Astrocyte (in vitro differentiated cells and primary cell): ENCODE data around the gene ZNF555. TPM values are rescaled to one million over a fixed set of nuclear protein-coding genes. Genes with fewer than 3 reads are reported as not detected.

ENCODE experiments used
- DNase-seq: peaks from one replicate; pipeline ENCODE4 v3.0.0-alpha.2; 2010; ENCODE audit warnings: low read depth
- FAIRE-seq: peaks from 2 replicates; lab custom pipeline; 2011; peaks lifted over from hg19 to GRCh38; lab: Jason Lieb, UNC
- H2AFZ ChIP-seq: 2 replicates; pipeline ENCODE4 v1.6.0; 2012; ENCODE audit warnings: low read depth, low read length, inconsistent platforms
- H3K27ac ChIP-seq: 2 replicates; pipeline ENCODE4 v1.5.1; 2011; ENCODE audit warnings: low read depth, low read length, inconsistent platforms
- H3K27me3 ChIP-seq: 2 replicates; pipeline ENCODE4 v1.6.0; 2011; ENCODE audit warnings: low read length, inconsistent platforms; ENCODE audit not compliant: insufficient read depth
- H3K36me3 ChIP-seq: 2 replicates; pipeline ENCODE4 v1.5.1; 2011; ENCODE audit warnings: low read length, inconsistent platforms; ENCODE audit not compliant: insufficient read depth
- H3K4me1 ChIP-seq: 2 replicates; pipeline ENCODE4 v1.5.1; 2011; ENCODE audit warnings: low read length, inconsistent platforms; ENCODE audit not compliant: insufficient read depth
- H3K4me2 ChIP-seq: 2 replicates; pipeline ENCODE4 v1.6.0; 2012; ENCODE audit warnings: low read length, inconsistent platforms
- H3K4me3 ChIP-seq: 2 replicates; pipeline ENCODE4 v1.5.1; 2011; ENCODE audit warnings: low read depth, mild to moderate bottlenecking, low read length, inconsistent platforms; ENCODE audit not compliant: insufficient read depth
- H3K79me2 ChIP-seq: 2 replicates; pipeline ENCODE4 v1.6.0; 2012; ENCODE audit warnings: mild to moderate bottlenecking, low read length, inconsistent platforms; ENCODE audit not compliant: insufficient read depth
- H3K9ac ChIP-seq: 2 replicates; pipeline ENCODE4 v1.6.0; 2012; ENCODE audit warnings: mild to moderate bottlenecking, low read length, inconsistent platforms
- H3K9me3 ChIP-seq: 2 replicates; pipeline ENCODE4 v1.5.1; 2012; ENCODE audit warnings: low read depth, mild to moderate bottlenecking, low read length, inconsistent platforms; ENCODE audit not compliant: insufficient read depth
- H4K20me1 ChIP-seq: 2 replicates; pipeline ENCODE4 v1.6.0; 2012; ENCODE audit warnings: low read length, inconsistent platforms; ENCODE audit not compliant: insufficient read depth
- H3K27ac Mint-ChIP-seq: one replicate; pipeline ENCODE4 v1.8.0; 2021; ENCODE audit warnings: mild to moderate bottlenecking, mixed read lengths; ENCODE audit not compliant: unreplicated experiment
- H3K27me3 Mint-ChIP-seq: one replicate; pipeline ENCODE4 v1.8.0; 2021; ENCODE audit warnings: low read depth, mixed read lengths; ENCODE audit not compliant: unreplicated experiment
- H3K36me3 Mint-ChIP-seq: one replicate; pipeline ENCODE4 v1.8.0; 2021; ENCODE audit warnings: low read depth, mixed read lengths; ENCODE audit not compliant: unreplicated experiment
- H3K4me1 Mint-ChIP-seq: one replicate; pipeline ENCODE4 v1.8.0; 2021; ENCODE audit warnings: low read depth, mixed read lengths; ENCODE audit not compliant: unreplicated experiment
- H3K4me3 Mint-ChIP-seq: one replicate; pipeline ENCODE4 v1.8.0; 2021; ENCODE audit warnings: mild to moderate bottlenecking, moderate library complexity, mixed read lengths; ENCODE audit not compliant: unreplicated experiment
- H3K9me3 Mint-ChIP-seq: one replicate; pipeline ENCODE4 v1.8.0; 2021; ENCODE audit warnings: mild to moderate bottlenecking, mixed read lengths; ENCODE audit not compliant: unreplicated experiment
- CTCF ChIP-seq: IDR thresholded peaks from 2 replicates; pipeline ENCODE4 v1.5.1; 2011; ENCODE audit warnings: low read depth, mild to moderate bottlenecking, inconsistent platforms, low read length, moderate library complexity; ENCODE audit not compliant: insufficient read depth
- EZH2 ChIP-seq: IDR thresholded peaks from 2 replicates; pipeline ENCODE4 v1.6.1; 2012; ENCODE audit warnings: mild to moderate bottlenecking, low read length, inconsistent platforms; ENCODE audit not compliant: insufficient read depth
- total RNA-seq: library from RNA; stranded (reverse); gene quantifications from 2 replicates; pipeline ENCODE4 v1.2.1, GENCODE V29; 2021

ZNF555 gene
- total RNA-seq, 1 donor from 2014 or later: 6.0 TPM

- H3K36me3 ChIP-seq: no peaks in the 10 kb centered on the region
- H3K27ac Mint-ChIP-seq: no peak overlapping the region
- no peak overlapping the region for H3K27ac ChIP-seq
- FAIRE-seq (no peak), DNase-seq (no peak)
- H2AFZ ChIP-seq: no peak overlapping the region
- no peak overlapping the region for H3K4me3 ChIP-seq
- no peaks in the 10 kb centered on the region for H3K27me3 ChIP-seq
- peaks cover under 1% of the 10 kb centered on the region for H3K9me3 ChIP-seq
- H4K20me1 ChIP-seq: no peaks in the 10 kb centered on the region
- no peak overlapping the region for H3K9ac ChIP-seq
- no peak overlapping the region for H3K4me2 ChIP-seq
- no peak overlapping the region for H3K4me3 Mint-ChIP-seq
- H3K4me1 ChIP-seq: no peaks in the 10 kb centered on the region
- peaks cover 50% of the 10 kb centered on the region for H3K36me3 Mint-ChIP-seq
- TF ChIP-seq EZH2 (no peak), CTCF (no peak)
- peaks cover 4% of the 10 kb centered on the region for H3K79me2 ChIP-seq
- no peaks in the 10 kb centered on the region for H3K27me3 Mint-ChIP-seq
- H3K4me1 Mint-ChIP-seq: no peaks in the 10 kb centered on the region
- H3K9me3 Mint-ChIP-seq: peaks cover 23% of the 10 kb centered on the region
These were observed 17.6 kb upstream of the ZNF555 start for GRCh38 chr19:2823646-2824045.

DNA sequence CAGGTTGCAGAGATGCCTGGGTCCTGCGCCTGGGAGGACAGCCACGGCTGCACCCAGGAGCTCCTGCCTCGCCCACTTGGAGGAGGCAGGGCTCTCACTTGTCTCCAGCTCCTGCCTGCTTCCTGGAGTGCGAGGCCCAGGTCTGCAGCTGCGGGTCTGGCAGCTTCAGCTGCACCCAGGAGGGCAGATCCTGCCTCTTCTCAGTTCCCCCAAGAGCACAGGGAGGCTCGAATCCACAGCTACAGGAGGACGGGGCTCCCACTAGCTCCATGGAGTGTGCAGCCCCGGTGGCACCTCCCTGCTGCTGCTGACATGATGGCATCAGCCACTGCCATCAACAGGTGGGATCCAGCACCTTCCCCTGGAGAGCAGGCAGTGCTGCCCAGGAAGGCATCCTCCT, 17.1 kb upstream of the ZNF555 start:
- Histone ChIP-seq H3K27me3 (no peaks in the 10 kb centered on the region), H3K27ac (no peak overlapping the region), H4K20me1 (no peaks in the 10 kb centered on the region), H3K4me3 (no peak overlapping the region), H3K4me2 (no peak overlapping the region), H2AFZ (no peak overlapping the region), H3K9me3 (peaks cover 4% of the 10 kb centered on the region), H3K4me1 (no peaks in the 10 kb centered on the region), H3K9ac (no peak overlapping the region), H3K79me2 (peaks cover 4% of the 10 kb centered on the region), H3K36me3 (no peaks in the 10 kb centered on the region)
- no peak for DNase-seq
- Mint-ChIP-seq H3K4me1 (no peaks in the 10 kb centered on the region), H3K27ac (no peak overlapping the region), H3K27me3 (no peaks in the 10 kb centered on the region), H3K36me3 (peaks cover 55% of the 10 kb centered on the region), H3K4me3 (no peak overlapping the region), H3K9me3 (peaks cover 27% of the 10 kb centered on the region)
- TF ChIP-seq CTCF (no peak), EZH2 (no peak)
- no peak for FAIRE-seq

DNA sequence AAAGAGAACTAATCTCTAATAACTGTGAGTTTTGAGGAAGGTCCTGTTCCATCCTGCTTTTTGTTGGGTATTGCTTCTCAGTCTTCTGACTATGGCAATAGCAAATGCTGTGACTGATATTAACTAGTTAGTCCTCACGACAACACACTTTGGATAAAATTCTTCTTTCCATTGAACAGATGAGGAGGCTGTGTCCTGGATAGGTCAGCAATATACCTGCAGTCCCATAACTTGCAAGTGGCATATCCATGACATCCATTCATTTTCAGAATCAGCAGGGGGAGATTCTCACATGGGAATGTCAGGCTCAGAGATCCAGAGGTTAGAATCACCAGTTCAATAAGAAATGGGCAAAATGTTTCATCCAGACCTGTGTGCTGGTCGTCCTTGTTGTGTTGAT, 14.3 kb upstream of the ZNF555 start:
- Histone ChIP-seq H3K27ac (no peak overlapping the region), H3K27me3 (no peaks in the 10 kb centered on the region), H3K9me3 (peaks cover 4% of the 10 kb centered on the region), H2AFZ (no peak overlapping the region), H3K79me2 (no peaks in the 10 kb centered on the region), H3K9ac (no peak overlapping the region), H3K36me3 (no peaks in the 10 kb centered on the region), H3K4me3 (no peak overlapping the region), H3K4me2 (no peak overlapping the region), H3K4me1 (no peaks in the 10 kb centered on the region), H4K20me1 (no peaks in the 10 kb centered on the region)
- H3K27ac Mint-ChIP-seq: no peak overlapping the region
- TF ChIP-seq CTCF: no peak
- TF ChIP-seq EZH2: no peak
- H3K4me3 Mint-ChIP-seq: no peak overlapping the region
- H3K9me3 Mint-ChIP-seq: peaks cover 46% of the 10 kb centered on the region
- peaks cover 65% of the 10 kb centered on the region for H3K36me3 Mint-ChIP-seq
- DNase-seq: no peak
- no peaks in the 10 kb centered on the region for H3K4me1 Mint-ChIP-seq
- no peaks in the 10 kb centered on the region for H3K27me3 Mint-ChIP-seq
- FAIRE-seq: no peak
